HepG2 (cell line): Measurements from ENCODE around the gene CHDH. TPM values are rescaled to one million over a fixed set of nuclear protein-coding genes. Genes with fewer than 3 reads are reported as not detected.

ENCODE experiments used
- AKAP8 ChIP-seq: sonication (generic); formaldehyde crosslinking; IDR thresholded peaks from 2 replicates; pipeline ENCODE4 v1.5.1; 2020; ENCODE audit warnings: mild to moderate bottlenecking, missing genetic modification reagents
- ATF7 ChIP-seq, 2 experiments: fragments of 450-650 bp in 1 of 2; sonication (generic) in 1 of 2; formaldehyde crosslinking in 1 of 2; IDR thresholded peaks; 2 replicates each; pipeline versions ENCODE4 v1.4.0 to v1.6.1; 2016 to 2020; ENCODE audit warnings: antibody characterized with exemption in 1 of 2, mild to moderate bottlenecking in 1 of 2, missing genetic modification reagents in 1 of 2
- CBFB ChIP-seq: sonication (generic); formaldehyde crosslinking; IDR thresholded peaks from 2 replicates; pipeline ENCODE4 v1.4.0; 2020; ENCODE audit warnings: missing genetic modification reagents
- DR1 ChIP-seq: sonication (generic); formaldehyde crosslinking; IDR thresholded peaks from 2 replicates; pipeline ENCODE4 v1.8.0; 2021; ENCODE audit warnings: mild to moderate bottlenecking, missing genetic modification reagents, inconsistent platforms
- GPN1 ChIP-seq: sonication (generic); formaldehyde crosslinking; IDR thresholded peaks from 2 replicates; pipeline ENCODE4 v1.5.1; 2020; ENCODE audit warnings: missing genetic modification reagents, borderline replicate concordance
- HHEX ChIP-seq: IDR thresholded peaks from 2 replicates; pipeline ENCODE4 v1.6.1; 2016; ENCODE audit warnings: control low read depth
- IRF2 ChIP-seq: IDR thresholded peaks from 2 replicates; pipeline ENCODE4 v1.6.1; 2018; ENCODE audit warnings: missing genetic modification reagents, missing compliant biosample characterization
- KAT2B ChIP-seq: fragments of 150-350 bp; IDR thresholded peaks from 2 replicates; pipeline ENCODE4 v1.6.1; 2014; ENCODE audit warnings: low read depth, low read length, borderline replicate concordance
- MTF2 ChIP-seq: sonication (generic); formaldehyde crosslinking; IDR thresholded peaks from 2 replicates; pipeline ENCODE4 v1.5.0; 2020; ENCODE audit warnings: missing genetic modification reagents, borderline replicate concordance
- NCOA2 ChIP-seq: sonication (generic); formaldehyde crosslinking; IDR thresholded peaks from 2 replicates; pipeline ENCODE4 v1.8.0; 2022; ENCODE audit warnings: inconsistent platforms
- NFYB ChIP-seq: sonication (generic); formaldehyde crosslinking; IDR thresholded peaks from 2 replicates; pipeline ENCODE4 v1.4.0; 2020; ENCODE audit warnings: missing genetic modification reagents
- NKX3-1 ChIP-seq: sonication (generic); formaldehyde crosslinking; IDR thresholded peaks from 2 replicates; pipeline ENCODE4 v1.5.0; 2020; ENCODE audit warnings: missing genetic modification reagents
- PCBP1 ChIP-seq: fragments of 200-400 bp; formaldehyde crosslinking; IDR thresholded peaks from 2 replicates; pipeline ENCODE4 v1.6.1; 2017; ENCODE audit warnings: mild to moderate bottlenecking, low read depth, low read length, borderline replicate concordance
- PHF20 ChIP-seq: sonication (generic); formaldehyde crosslinking; IDR thresholded peaks from 2 replicates; pipeline ENCODE4 v1.5.0; 2020; ENCODE audit warnings: mild to moderate bottlenecking, missing genetic modification reagents
- POLR2A ChIP-seq, 2 experiments: IDR thresholded peaks; 2 replicates each; pipeline ENCODE4 v1.6.1; 2011; ENCODE audit warnings: low read depth in 2 of 2, low read length in 2 of 2, mild to moderate bottlenecking in 1 of 2, moderate library complexity in 1 of 2; ENCODE audit not compliant: insufficient read depth in 1 of 2
- TCF7 ChIP-seq: sonication (generic); IDR thresholded peaks from 2 replicates; pipeline ENCODE4 v1.6.1; 2016; ENCODE audit warnings: antibody characterized with exemption, low read depth
- TEAD3 ChIP-seq: optimal IDR thresholded peaks from 2 replicates; pipeline ENCODE3; 2016; ENCODE audit warnings: borderline replicate concordance
- TP53 ChIP-seq: sonication (generic); formaldehyde crosslinking; conservative IDR thresholded peaks from 2 replicates; pipeline ENCODE4 v1.4.0; 2020; ENCODE audit warnings: missing genetic modification reagents
- ZBTB2 ChIP-seq: sonication (generic); formaldehyde crosslinking; IDR thresholded peaks from 2 replicates; pipeline ENCODE4 v1.8.0; 2022; ENCODE audit warnings: low read depth, missing genetic modification reagents
- ZFAT ChIP-seq: sonication (generic); formaldehyde crosslinking; conservative IDR thresholded peaks from 2 replicates; pipeline ENCODE4 v1.8.1; 2023; ENCODE audit warnings: missing genetic modification reagents, inconsistent platforms
- ZFY ChIP-seq: sonication (generic); formaldehyde crosslinking; IDR thresholded peaks from 2 replicates; pipeline ENCODE4 v1.4.0; 2020; ENCODE audit warnings: missing genetic modification reagents
- ZNF225 ChIP-seq: sonication (generic); formaldehyde crosslinking; IDR thresholded peaks from 2 replicates; pipeline ENCODE4 v1.4.0; 2020; ENCODE audit warnings: mild to moderate bottlenecking, missing genetic modification reagents
- ZNF367 ChIP-seq: sonication (generic); formaldehyde crosslinking; IDR thresholded peaks from 2 replicates; pipeline ENCODE4 v1.4.0; 2020; ENCODE audit warnings: missing genetic modification reagents, borderline replicate concordance
- polyA plus RNA-seq, 8 experiments: library from polyadenylated mRNA; depleted of rRNA in 3 of 8; stranded (reverse) in 7 of 8; unstranded in 1 of 8; fragments of >200 nt; fragmentation: Illumina TruSeq in 4 of 8; extraction: Trizol in 4 of 8; gene quantifications; 2 replicates each; pipeline versions ENCODE4 v1.2.1 to v1.2.3, GENCODE V29; 2011 to 2016; ENCODE audit warnings: low read depth in 4 of 8, missing spikeins in 1 of 8, mixed read lengths in 1 of 8; ENCODE audit not compliant: insufficient read depth in 1 of 8
- total RNA-seq, 5 experiments: library from RNA; depleted of rRNA; stranded (reverse); fragments of >200 nt; fragmentation: Illumina TruSeq; extraction: Trizol; gene quantifications; 2 replicates each; pipeline ENCODE4 v1.2.3, GENCODE V29; 2016; ENCODE audit warnings: low read depth in 1 of 5
- TF ChIP-seq, protein P1 (sequence below): sonication (generic); formaldehyde crosslinking; IDR thresholded peaks from 2 replicates; pipeline ENCODE4 v1.4.0; 2020; ENCODE audit warnings: missing genetic modification reagents, mild to moderate bottlenecking, borderline replicate concordance
- TF ChIP-seq, protein P2 (sequence below): sonication (generic); formaldehyde crosslinking; conservative IDR thresholded peaks from 2 replicates; pipeline ENCODE4 v1.8.0; 2022; ENCODE audit warnings: low read depth, missing genetic modification reagents
- TF ChIP-seq, protein P3 (sequence below): sonication (generic); formaldehyde crosslinking; IDR thresholded peaks from 2 replicates; pipeline ENCODE4 v1.4.0; 2020; ENCODE audit warnings: missing genetic modification reagents, borderline replicate concordance

The CHDH gene
- total and polyA plus RNA-seq, 2 of the 13 experiments (the other 11 are each of a cell fraction or from before 2014, with no cell fraction given) = 28.1 to 48.9 TPM

- TF ChIP-seq NFYB (CRISPR knock-in tag) = no peak
- no peak for TF ChIP-seq IRF2 (CRISPR knock-in tag)
- no peak for TF ChIP-seq ATF7 (IDR thresholded peaks at IDR 0.05)
- no peak for TF ChIP-seq ATF7 (CRISPR knock-in tag; IDR thresholded peaks at IDR 0.05)
- TF ChIP-seq MTF2 (CRISPR knock-in tag) = no peak
- no peak; the same call in 1 of the 2 replicates for TF ChIP-seq PHF20
- TF ChIP-seq ZNF367 (CRISPR knock-in tag) = no peak
- TF ChIP-seq TP53 (CRISPR knock-in tag) = no peak
- TF ChIP-seq, protein P1, sequence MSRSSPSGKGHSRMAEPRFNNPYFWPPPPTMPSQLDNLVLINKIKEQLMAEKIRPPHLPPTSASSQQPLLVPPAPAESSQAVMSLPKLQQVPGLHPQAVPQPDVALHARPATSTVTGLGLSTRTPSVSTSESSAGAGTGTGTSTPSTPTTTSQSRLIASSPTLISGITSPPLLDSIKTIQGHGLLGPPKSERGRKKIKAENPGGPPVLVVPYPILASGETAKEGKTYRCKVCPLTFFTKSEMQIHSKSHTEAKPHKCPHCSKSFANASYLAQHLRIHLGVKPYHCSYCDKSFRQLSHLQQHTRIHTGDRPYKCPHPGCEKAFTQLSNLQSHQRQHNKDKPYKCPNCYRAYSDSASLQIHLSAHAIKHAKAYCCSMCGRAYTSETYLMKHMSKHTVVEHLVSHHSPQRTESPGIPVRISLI (CRISPR knock-in tag) = no peak
- TF ChIP-seq NCOA2 (CRISPR knock-in tag) = no peak
- TF ChIP-seq NKX3-1 (CRISPR knock-in tag) = no peak
- TF ChIP-seq GPN1 (CRISPR knock-in tag) = no peak
- no peak for TF ChIP-seq ZNF225 (CRISPR knock-in tag)
- TF ChIP-seq ZBTB2 (CRISPR knock-in tag) = no peak
- no peak for TF ChIP-seq ZFAT (CRISPR knock-in tag)
- TF ChIP-seq DR1 (CRISPR knock-in tag) = no peak
- TF ChIP-seq TEAD3 (CRISPR knock-in tag) = no peak
- TF ChIP-seq PCBP1 = no peak
- TF ChIP-seq TCF7 = no peak
- TF ChIP-seq ZFY (CRISPR knock-in tag) = no peak; the same call in 1 of the 2 replicates
- TF ChIP-seq, protein P2, sequence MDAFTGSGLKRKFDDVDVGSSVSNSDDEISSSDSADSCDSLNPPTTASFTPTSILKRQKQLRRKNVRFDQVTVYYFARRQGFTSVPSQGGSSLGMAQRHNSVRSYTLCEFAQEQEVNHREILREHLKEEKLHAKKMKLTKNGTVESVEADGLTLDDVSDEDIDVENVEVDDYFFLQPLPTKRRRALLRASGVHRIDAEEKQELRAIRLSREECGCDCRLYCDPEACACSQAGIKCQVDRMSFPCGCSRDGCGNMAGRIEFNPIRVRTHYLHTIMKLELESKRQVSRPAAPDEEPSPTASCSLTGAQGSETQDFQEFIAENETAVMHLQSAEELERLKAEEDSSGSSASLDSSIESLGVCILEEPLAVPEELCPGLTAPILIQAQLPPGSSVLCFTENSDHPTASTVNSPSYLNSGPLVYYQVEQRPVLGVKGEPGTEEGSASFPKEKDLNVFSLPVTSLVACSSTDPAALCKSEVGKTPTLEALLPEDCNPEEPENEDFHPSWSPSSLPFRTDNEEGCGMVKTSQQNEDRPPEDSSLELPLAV (CRISPR knock-in tag) = no peak
- TF ChIP-seq KAT2B = no peak
- TF ChIP-seq POLR2A (IDR thresholded peaks at IDR 0.05; ENCODE audit: insufficient read depth in 1 of 2, low read depth in 2 of 2, low read length in 2 of 2) = peak in 1 of 2 experiments; percentile 2; a peak in 1 of 4 replicates
- TF ChIP-seq, protein P3, sequence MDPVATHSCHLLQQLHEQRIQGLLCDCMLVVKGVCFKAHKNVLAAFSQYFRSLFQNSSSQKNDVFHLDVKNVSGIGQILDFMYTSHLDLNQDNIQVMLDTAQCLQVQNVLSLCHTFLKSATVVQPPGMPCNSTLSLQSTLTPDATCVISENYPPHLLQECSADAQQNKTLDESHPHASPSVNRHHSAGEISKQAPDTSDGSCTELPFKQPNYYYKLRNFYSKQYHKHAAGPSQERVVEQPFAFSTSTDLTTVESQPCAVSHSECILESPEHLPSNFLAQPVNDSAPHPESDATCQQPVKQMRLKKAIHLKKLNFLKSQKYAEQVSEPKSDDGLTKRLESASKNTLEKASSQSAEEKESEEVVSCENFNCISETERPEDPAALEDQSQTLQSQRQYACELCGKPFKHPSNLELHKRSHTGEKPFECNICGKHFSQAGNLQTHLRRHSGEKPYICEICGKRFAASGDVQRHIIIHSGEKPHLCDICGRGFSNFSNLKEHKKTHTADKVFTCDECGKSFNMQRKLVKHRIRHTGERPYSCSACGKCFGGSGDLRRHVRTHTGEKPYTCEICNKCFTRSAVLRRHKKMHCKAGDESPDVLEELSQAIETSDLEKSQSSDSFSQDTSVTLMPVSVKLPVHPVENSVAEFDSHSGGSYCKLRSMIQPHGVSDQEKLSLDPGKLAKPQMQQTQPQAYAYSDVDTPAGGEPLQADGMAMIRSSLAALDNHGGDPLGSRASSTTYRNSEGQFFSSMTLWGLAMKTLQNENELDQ = no peak
- TF ChIP-seq AKAP8 = no peak
- TF ChIP-seq CBFB (CRISPR knock-in tag) = no peak
- no peak for TF ChIP-seq HHEX
Measured at GRCh38 chr3:53845103-53845880, 927 bp downstream of the CHDH start (continued).
